GM18507 (cell line): ENCODE results near the gene BCLAF1.
"Not testable (repeated sequence)": the region's sequence is repeated elsewhere in the genome, so short reads cannot be mapped to it uniquely, and the experiment has no call there.

Experiments
- DNase-seq: peaks from one replicate; pipeline ENCODE4 v3.0.0; 2011; ENCODE audit warnings: low read depth; ENCODE audit not compliant: insufficient read length; ENCODE audit errors: extremely low spot score
- FAIRE-seq: peaks from 2 replicates; lab custom pipeline; 2011; peaks lifted over from hg19 to GRCh38; lab: Jason Lieb, UNC

BCLAF1 gene

GRCh38 chr6:136251394-136251793 lies 38.3 kb downstream of the BCLAF1 start:
- no peak for FAIRE-seq
- DNase-seq = no peak

DNA sequence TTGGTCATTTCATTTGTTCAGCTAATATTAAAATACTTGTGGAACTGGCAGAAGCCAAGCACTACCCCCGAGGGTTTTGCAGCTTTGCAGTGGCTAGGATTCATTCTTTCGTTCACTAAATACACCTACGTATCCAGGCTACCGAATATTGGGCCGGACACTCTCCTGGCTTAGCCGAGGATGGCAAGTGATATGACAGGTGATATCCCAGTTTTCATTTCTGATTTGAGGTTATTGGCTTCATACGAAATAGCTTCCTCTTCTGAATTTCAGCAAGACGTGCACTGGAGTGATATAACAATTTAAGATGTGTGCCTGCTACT lies 39.0 kb downstream of the BCLAF1 start:
- FAIRE-seq = no peak
- DNase-seq = no peak

DNA sequence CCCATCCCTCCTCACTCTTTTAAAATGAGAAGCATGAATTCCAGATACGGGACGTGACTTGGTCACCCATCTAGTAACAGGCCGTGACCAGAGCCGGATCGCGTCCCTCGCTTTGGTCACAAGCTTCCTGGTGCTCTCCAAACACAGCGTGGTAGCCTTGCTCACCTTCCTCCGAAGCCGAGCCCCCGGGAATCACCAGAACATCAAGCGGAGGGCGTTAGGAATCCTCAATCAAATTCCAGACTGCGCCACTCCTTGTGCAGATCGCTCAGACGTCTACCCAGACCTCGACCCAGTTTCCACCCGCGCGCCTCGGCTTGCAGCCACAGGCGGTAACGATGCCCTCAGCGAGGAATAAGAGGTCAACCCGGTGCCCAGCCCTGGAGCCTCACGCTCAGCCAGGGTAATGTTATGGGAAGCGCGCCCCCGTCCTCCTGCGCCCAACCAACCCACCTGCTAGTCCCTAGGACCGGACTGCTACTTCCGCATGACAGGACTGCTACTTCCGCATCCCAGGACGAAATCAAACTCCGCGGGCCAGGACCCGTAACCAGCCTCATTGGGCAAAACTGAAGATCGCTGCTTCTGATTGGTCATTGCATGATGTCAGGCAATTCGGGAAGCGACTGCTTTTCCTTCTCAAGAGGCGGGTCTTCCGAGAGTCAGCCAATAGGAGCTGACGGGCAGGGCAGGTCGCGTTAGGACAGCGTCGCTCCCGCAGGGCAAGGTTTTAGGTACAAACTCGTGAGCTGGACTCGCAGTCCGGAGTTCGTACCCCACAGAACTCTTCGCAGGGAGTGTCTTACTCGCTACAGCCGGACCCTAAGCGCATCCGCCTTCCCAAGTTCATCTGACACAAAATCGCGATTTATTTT lies 39.6 kb downstream of the BCLAF1 start, which contains the start of gene MTFR2:
Gene MTFR2, minus strand, starts transcription at position 501 of the 875 bp plus-strand sequence. CDS start 1,212 bp downstream, outside the sequence.
- FAIRE-seq (peak; percentile 99), DNase-seq (peak; percentile 92)

GRCh38 chr6:136249336-136249735 lies 40.3 kb downstream of the BCLAF1 start:
- no peak for FAIRE-seq

DNA sequence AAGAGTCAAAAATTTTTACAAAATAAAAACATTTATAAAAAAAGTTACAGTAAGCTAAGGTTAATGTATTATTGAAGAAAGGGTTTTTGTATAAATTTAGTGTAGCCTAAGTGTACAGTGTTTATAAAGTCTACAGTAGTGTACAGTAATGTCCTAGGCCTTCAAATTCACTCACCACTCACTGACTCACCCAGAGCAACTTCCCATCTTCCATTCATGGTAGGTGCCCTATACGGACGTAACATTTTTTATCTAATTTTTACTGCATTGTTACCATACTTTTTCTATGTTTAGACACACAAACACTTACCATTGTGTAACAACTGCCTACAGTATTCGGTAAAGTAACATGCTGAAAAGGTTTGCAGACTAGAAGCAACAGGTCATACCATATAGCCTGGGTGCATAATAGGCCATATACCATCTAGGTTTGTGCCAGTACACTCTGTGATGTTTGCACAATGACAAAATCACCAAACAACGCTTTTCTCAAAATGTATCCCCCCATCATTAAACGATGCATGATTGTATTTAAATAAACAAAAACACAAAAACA lies 45.5 kb downstream of the BCLAF1 start:
- FAIRE-seq (no peak), DNase-seq (no peak)

More at GRCh38 chr6:136249336-136249735, 40.3 kb downstream of the BCLAF1 start:
- no peak for DNase-seq

DNA sequence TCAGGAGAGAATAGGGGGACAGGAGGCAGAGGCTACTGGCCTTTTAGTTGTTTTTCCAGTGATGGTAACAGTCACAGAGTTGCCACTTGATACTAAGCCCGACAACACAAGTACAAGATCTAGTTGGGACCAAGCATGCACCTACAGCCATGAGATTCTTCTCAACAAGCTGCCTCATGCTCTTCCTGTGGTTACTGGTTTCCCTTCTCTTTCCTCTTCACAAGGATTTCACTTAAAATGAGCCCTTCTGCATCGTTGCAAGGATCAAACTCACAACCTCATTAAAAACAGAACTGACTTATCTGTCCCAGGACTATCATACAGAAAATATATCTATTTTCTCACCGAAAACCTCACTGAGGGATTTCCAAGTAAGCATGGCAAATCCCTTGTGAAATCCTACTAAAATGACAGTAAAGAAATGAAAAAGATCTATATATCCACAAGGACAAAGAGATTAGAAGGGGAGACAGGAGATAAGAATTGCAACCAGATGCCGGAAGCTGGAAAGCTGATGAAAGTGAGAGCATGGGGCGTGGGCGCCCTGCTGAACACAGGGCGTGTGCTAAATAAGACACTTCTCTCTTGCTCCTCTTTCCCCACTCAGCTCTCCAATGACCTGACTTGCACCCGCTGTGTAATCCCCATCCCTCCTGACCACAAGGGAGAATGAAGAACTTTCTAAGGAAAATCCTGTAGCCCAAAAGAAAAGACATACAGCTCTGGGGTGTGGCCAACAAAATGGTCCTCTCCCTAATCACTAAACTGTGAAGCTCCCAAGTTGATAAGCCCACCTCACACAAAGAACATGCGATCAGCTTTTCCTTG lies 53.0 kb downstream of the BCLAF1 start:
- FAIRE-seq (no peak), DNase-seq (no peak)

- no peak for FAIRE-seq
- no peak for DNase-seq
Measured at GRCh38 chr6:136235233-136235564, 54.4 kb downstream of the BCLAF1 start.

GRCh38 chr6:136232701-136233100 lies 56.9 kb downstream of the BCLAF1 start:
- DNase-seq (no peak), FAIRE-seq (no peak)

- DNase-seq = no peak
- no peak for FAIRE-seq
Measured at GRCh38 chr6:136230219-136230853, 59.3 kb downstream of the BCLAF1 start.

DNA sequence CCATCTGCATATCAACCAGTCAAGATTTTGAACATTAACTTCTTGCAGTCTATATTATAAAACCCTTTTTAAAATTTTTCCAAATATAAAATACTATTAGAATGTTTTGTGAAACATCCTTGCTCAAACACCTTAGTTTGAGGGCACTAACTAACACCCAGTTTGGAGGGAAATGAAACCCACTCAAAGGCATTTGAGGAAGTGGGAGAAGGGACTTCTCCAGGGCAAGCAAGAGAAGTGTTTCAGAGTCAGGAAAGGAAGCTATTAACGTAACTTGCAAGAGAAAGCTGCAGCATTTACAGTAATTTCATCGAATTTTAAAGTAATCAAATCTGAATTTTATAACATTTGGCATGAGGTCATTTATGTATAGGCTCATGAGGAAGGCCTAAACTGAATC lies 60.8 kb downstream of the BCLAF1 start:
- FAIRE-seq = no peak

GRCh38 chr6:136226674-136227377 lies 62.8 kb downstream of the BCLAF1 start:
- FAIRE-seq = no peak

More for the DNA sequence above, 60.8 kb downstream of the BCLAF1 start:
- no peak for DNase-seq

GRCh38 chr6:136226027-136226673 lies 63.5 kb downstream of the BCLAF1 start:
- FAIRE-seq = peak; percentile 60
- peak; percentile 37 for DNase-seq

More at GRCh38 chr6:136226674-136227377, 62.8 kb downstream of the BCLAF1 start:
- no peak for DNase-seq

- no peak for FAIRE-seq
- DNase-seq = no peak
Measured at GRCh38 chr6:136225496-136225895, 64.2 kb downstream of the BCLAF1 start.

- DNase-seq, FAIRE-seq: not testable (repeated sequence)
Measured at GRCh38 chr6:136224974-136225373, 64.7 kb downstream of the BCLAF1 start.

DNA sequence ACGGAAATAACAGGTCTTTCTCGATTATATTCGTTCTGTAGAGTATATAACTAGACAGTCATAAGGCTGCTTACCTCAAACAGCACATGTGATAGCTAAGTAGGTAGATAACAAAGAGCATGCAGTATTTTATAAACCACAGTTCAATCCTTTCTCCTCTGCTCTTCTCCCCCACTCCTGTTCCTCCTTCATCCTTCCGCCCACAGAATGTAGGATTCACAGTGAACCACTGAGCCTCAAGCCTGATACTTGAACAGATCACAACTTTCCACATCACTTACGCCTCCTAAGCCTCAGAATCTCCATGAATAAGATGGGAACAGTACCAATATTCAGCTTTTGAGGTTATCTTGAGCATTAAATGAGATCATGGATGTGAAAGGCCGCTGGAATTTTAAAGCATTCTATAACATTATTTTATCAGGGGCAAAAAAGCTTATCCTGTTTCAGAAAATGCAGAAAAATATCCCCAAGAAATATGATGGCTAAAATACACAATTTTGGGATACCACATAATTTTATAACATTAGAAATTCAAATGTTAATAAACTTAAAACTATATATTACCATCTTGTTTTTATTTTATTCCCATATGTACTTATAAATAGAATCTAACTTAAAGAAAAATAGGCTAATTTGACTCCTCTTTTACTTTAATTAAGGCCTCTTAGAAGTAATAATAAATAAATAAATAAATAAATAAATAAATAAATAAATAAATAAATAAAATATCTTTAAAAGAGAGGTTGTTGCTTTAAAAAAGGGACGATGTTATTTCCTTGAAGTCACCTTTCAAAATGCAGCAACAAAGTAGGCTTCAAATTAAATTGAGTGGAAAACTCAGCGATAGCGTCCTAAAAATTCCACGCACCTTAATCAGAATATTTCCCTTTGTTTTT lies 72.9 kb downstream of the BCLAF1 start:
- no peak for DNase-seq
- no peak for FAIRE-seq

GRCh38 chr6:136213853-136214252 lies 75.8 kb downstream of the BCLAF1 start:
- DNase-seq (no peak), FAIRE-seq (no peak)

DNA sequence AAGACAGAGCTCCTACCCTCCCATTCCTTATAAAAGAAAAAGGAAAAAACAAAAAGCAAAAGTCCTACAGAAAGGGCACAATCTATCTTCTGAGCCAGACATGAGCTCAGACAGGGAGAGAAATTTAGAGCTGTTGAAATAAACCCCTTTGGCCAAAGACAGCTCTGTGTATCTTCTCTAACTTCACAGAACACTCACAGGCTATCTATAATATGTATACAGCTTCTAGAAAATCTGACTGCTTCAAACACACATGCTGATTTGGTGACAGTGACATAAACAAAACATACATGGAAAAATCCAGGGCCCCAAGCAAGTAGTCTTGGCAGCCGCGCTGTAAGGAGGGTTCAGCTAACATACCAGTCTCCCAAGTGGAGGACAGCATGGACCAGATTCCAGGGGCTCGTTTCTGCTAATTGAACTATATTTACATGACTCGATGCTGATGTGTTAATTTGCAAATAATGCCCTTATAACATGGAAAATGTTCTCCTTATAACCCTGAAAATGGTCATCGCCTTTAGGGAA lies 76.6 kb downstream of the BCLAF1 start:
- no peak for FAIRE-seq
- no peak for DNase-seq

- FAIRE-seq (no peak), DNase-seq (no peak)
Measured at GRCh38 chr6:136212608-136213007, 77.0 kb downstream of the BCLAF1 start.
